Endothelial cell of umbilical vein (primary cell): ENCODE results near the gene NDUFA8.

Experiments
- FOS ChIP-seq: IDR thresholded peaks from 2 replicates; pipeline ENCODE4 v1.6.1; 2011; ENCODE audit warnings: mild to moderate bottlenecking, low read length, moderate library complexity, borderline replicate concordance; ENCODE audit not compliant: insufficient read depth
- MYC ChIP-seq: IDR thresholded peaks from one replicate; pipeline ENCODE4 v1.6.1; 2011; ENCODE audit warnings: mild to moderate bottlenecking, low read depth, low read length
- POLR2A ChIP-seq: IDR thresholded peaks from 2 replicates; pipeline ENCODE4 v1.6.1; 2012; ENCODE audit warnings: low read depth, mild to moderate bottlenecking, control low read depth, low read length
- POLR2AphosphoS5 ChIP-seq: IDR thresholded peaks from 2 replicates; pipeline ENCODE4 v1.6.1; 2012; ENCODE audit warnings: low read depth, mild to moderate bottlenecking, control low read depth, low read length, moderate library complexity; ENCODE audit not compliant: insufficient read depth
- TF ChIP-seq, protein P1 (sequence below), 2 donors: IDR thresholded peaks; 1 replicate in 1 of 2; 2 replicates in 1 of 2; pipeline ENCODE4 v1.5.1; 2011; ENCODE audit warnings: low read length in 2 of 2, mild to moderate bottlenecking in 2 of 2, moderate library complexity in 2 of 2, control low read depth in 1 of 2, inconsistent platforms in 1 of 2, low read depth in 1 of 2; ENCODE audit not compliant: insufficient read depth in 1 of 2; ENCODE audit errors: extremely low read depth in 1 of 2
- TF ChIP-seq, protein P2 (sequence below): IDR thresholded peaks from 2 replicates; pipeline ENCODE4 v1.6.1; 2011; ENCODE audit not compliant: insufficient read depth, insufficient read length

DNA sequence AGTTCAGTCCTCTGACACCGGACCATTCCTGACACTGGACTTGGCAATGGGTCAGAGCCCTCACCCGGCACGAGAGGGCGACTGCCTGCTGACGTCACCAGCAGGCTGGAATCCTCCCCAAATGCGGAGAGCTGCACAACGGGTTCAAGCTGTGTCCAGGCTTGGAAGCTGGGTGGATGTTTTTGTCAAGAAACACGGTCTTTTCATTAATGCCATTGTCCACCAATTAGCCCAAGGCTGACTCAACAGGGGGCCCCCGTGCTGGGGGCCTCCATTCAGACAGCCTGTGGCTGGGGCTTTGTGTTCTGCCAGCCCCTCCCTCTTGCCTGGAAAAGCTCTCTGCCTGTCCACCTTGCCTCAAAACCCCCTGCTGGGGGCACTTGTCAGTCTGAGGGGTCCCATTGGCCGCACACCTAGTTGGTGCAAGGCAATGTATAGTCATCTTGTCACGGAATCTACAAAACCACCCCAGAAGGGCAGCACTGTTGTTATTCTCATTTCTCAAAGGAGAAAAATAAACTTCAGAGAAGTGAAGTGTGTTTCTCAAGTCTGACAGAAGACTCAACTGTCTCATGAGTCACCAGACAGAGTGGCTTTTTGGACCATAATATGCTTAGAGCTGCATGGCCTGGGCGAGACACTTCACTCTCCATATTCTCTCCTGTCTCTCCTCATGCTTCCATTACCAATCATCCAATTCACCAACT is 24.6 kb downstream of the NDUFA8 start:
- TF ChIP-seq, protein P1, sequence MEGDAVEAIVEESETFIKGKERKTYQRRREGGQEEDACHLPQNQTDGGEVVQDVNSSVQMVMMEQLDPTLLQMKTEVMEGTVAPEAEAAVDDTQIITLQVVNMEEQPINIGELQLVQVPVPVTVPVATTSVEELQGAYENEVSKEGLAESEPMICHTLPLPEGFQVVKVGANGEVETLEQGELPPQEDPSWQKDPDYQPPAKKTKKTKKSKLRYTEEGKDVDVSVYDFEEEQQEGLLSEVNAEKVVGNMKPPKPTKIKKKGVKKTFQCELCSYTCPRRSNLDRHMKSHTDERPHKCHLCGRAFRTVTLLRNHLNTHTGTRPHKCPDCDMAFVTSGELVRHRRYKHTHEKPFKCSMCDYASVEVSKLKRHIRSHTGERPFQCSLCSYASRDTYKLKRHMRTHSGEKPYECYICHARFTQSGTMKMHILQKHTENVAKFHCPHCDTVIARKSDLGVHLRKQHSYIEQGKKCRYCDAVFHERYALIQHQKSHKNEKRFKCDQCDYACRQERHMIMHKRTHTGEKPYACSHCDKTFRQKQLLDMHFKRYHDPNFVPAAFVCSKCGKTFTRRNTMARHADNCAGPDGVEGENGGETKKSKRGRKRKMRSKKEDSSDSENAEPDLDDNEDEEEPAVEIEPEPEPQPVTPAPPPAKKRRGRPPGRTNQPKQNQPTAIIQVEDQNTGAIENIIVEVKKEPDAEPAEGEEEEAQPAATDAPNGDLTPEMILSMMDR (IDR thresholded peaks at IDR 0.05; ENCODE audit: extremely low read depth in 1 of 2, insufficient read depth in 1 of 2, low read depth in 1 of 2, low read length in 2 of 2): no peak
- TF ChIP-seq MYC: no peak
- no peak for TF ChIP-seq POLR2A
- TF ChIP-seq POLR2AphosphoS5: no peak
- peak; percentile 22 for TF ChIP-seq FOS
- TF ChIP-seq, protein P2, sequence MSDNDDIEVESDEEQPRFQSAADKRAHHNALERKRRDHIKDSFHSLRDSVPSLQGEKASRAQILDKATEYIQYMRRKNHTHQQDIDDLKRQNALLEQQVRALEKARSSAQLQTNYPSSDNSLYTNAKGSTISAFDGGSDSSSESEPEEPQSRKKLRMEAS: no peak
